Mucosa of descending colon (tissue), 3 donors: ENCODE results near the gene OLFM4. TPM values are rescaled to one million over a fixed set of nuclear protein-coding genes. Genes with fewer than 3 reads are reported as not detected.

ENCODE experiments used
- ATAC-seq: fragments of 200-7000 bp; cut with Tn5 transposase; one replicate; pipeline ENCODE4 v1.9.1; 2020; ENCODE audit warnings: mild to moderate bottlenecking, moderate library complexity
- DNase-seq, 3 donors: peaks; one replicate each; pipeline ENCODE4 v3.0.0-alpha.2; 2020
- H3K36me3 ChIP-seq: fragments of 200-600 bp; one replicate; pipeline ENCODE4 v1.8.0; 2021; ENCODE audit warnings: low read depth, mild to moderate bottlenecking
- H3K4me1 ChIP-seq: fragments of 200-600 bp; one replicate; pipeline ENCODE4 v1.8.0; 2021; ENCODE audit warnings: low read depth, mild to moderate bottlenecking
- H3K4me3 ChIP-seq: fragments of 200-600 bp; one replicate; pipeline ENCODE4 v1.8.0; 2021; ENCODE audit warnings: mild to moderate bottlenecking
- H3K9me3 ChIP-seq: fragments of 200-600 bp; one replicate; pipeline ENCODE4 v1.8.0; 2021; ENCODE audit warnings: mild to moderate bottlenecking
- intact Hi-C, 2 donors: fragments of 100-400 bp; cut with DNase I in 1 of 2; cut with micrococcal nuclease in 1 of 2; formaldehyde crosslinking; loops; one replicate each; pipeline versions ENCODE4 v1.11.0 to v1.11.1; 2022; cut with DNase I, micrococcal nuclease
- total RNA-seq, 3 donors: library from RNA; stranded (reverse); fragmentation: NEBNext Ultra II Directional in 2 of 3; extraction: Animal tissue kit (Norgen Biotek cat#: 25700) in 2 of 3; gene quantifications; one replicate each; pipeline versions ENCODE4 v1.2.1 to v1.2.4, GENCODE V29; 2021 to 2023
- TF ChIP-seq, protein P1 (sequence below): fragments of 200-600 bp; IDR thresholded peaks from one replicate; pipeline ENCODE4 v1.8.0; 2022; ENCODE audit warnings: antibody characterized with exemption, mild to moderate bottlenecking
- donor health status: DM: no; HTN: no; CAD: no; lungs with moderate emphysema.
- donor health status: DM: no; HTN: no; CAD: no.
- donor health status: DM: no; HTN: yes; CAD: no.

OLFM4 gene
- total RNA-seq, 3 donors from 2014 or later, result 15.2 to 4,328 (median 91.8) TPM

DNA sequence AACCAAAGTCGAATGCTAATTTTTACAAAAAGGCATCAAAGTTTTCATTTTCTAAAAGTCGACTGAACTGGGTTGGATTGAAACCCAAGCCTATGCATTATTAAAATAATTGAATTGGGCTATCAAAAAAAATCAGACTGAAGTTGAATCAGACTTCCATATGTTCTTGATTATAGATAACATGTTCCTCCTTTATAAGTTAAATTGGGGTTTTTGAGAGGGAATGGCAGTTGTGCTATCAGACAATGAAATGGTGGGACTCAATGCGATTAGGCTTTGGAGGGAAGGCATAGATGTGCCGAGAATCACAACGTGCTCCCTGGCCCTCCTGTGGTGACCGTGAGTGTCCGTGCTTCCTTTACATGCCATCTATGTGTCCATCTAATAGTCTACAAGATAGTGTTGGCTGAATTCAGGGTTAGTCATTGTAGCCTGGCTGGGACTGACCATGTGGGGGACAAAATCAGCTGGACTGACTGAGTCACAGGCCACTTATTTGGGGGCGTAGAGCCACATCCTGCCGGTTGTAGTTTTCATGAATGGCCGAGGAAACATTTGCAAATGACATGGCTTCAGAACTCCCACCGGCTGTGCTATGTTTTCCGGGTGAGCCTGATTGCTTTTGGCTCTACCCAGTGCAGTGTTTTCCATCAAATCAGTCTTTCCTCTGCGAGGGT lies 37.1 kb upstream of the OLFM4 start:
- no peak for ATAC-seq

DNA sequence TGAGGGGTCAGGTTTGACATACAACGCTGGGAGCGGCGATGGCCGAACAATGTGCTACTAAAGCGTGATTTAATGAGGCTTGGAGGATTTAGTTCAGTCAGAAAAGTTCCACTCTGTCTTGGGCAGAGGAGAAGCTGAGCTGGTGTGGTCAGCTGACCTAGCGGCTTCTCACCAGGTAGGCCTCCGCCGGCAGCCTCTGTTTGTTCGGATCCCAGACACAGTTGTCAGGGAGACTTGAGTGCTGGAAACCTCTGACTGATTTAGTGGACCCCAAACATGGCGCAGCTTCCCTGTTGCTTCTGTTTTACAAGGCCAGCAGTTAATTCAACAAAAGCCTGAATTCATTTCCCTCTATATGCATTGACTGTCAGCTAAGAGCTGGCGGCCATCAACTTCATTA lies 36.5 kb upstream of the OLFM4 start:
- no peaks in the 10 kb centered on the region for H3K9me3 ChIP-seq
- H3K36me3 ChIP-seq, result no peaks in the 10 kb centered on the region
- peaks cover 8% of the 10 kb centered on the region for H3K4me1 ChIP-seq
- intact Hi-C loops, result no loop called here
- TF ChIP-seq, protein P1, sequence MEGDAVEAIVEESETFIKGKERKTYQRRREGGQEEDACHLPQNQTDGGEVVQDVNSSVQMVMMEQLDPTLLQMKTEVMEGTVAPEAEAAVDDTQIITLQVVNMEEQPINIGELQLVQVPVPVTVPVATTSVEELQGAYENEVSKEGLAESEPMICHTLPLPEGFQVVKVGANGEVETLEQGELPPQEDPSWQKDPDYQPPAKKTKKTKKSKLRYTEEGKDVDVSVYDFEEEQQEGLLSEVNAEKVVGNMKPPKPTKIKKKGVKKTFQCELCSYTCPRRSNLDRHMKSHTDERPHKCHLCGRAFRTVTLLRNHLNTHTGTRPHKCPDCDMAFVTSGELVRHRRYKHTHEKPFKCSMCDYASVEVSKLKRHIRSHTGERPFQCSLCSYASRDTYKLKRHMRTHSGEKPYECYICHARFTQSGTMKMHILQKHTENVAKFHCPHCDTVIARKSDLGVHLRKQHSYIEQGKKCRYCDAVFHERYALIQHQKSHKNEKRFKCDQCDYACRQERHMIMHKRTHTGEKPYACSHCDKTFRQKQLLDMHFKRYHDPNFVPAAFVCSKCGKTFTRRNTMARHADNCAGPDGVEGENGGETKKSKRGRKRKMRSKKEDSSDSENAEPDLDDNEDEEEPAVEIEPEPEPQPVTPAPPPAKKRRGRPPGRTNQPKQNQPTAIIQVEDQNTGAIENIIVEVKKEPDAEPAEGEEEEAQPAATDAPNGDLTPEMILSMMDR, result no peak
- no peak overlapping the region for H3K4me3 ChIP-seq
- no peak for ATAC-seq
- no peak for DNase-seq

More for the DNA sequence above, 37.1 kb upstream of the OLFM4 start:
- DNase-seq, result no peak
- H3K4me1 ChIP-seq, result peaks cover 7% of the 10 kb centered on the region
- no peaks in the 10 kb centered on the region for H3K9me3 ChIP-seq
- no peaks in the 10 kb centered on the region for H3K36me3 ChIP-seq
- H3K4me3 ChIP-seq, result no peak overlapping the region
- TF ChIP-seq, protein P1, result no peak
- intact Hi-C loops, result no loop called here

DNA sequence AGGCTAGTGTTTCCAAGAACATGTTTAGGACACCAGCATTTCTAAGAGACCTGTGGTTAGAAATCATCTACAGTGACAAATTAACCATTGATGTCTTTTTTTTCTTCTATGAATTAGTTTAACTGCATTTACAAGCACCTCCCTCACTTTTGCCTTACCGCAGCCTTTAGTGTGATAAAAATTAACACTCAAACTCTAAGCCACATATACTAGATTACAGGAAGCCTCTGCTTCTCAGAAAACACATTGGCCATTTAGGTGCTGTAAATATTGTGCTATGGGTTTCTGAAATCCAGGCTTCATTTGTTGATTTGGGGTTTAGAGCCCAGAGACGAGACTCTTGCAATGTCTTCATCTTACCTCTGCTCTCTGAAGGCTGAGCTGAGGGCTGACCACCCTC lies 34.6 kb upstream of the OLFM4 start:
- Histone ChIP-seq H3K4me3 (no peak overlapping the region), H3K36me3 (no peaks in the 10 kb centered on the region), H3K9me3 (no peaks in the 10 kb centered on the region), H3K4me1 (peaks cover 10% of the 10 kb centered on the region)
- DNase-seq, result no peak
- no peak for ATAC-seq
- intact Hi-C loops, result no loop called here
- TF ChIP-seq, protein P1, result no peak

DNA sequence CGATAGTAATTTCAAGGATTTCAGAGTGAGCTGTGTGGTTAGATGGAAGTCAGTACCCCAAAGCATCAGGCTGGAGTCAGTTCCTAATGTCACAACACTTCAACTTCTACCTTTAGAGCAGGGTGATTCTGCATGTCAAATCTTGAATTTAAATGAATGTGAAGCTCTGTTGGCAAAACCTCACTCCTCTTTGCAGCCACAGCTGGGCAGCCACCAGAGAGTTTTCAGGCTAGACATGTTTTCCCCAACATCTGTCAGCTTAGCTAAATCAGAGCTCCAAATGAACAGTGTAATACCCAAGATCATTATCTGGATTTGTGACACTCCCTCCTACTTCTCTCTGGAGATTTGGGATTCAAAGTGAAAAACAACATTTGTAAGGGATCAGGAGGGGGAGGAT lies 33.7 kb upstream of the OLFM4 start:
- Histone ChIP-seq H3K4me3 (no peak overlapping the region), H3K4me1 (peaks cover 15% of the 10 kb centered on the region), H3K36me3 (no peaks in the 10 kb centered on the region), H3K9me3 (no peaks in the 10 kb centered on the region)
- no peak for ATAC-seq
- intact Hi-C loops, result no loop called here
- no peak for DNase-seq
- TF ChIP-seq, protein P1, result no peak

DNA sequence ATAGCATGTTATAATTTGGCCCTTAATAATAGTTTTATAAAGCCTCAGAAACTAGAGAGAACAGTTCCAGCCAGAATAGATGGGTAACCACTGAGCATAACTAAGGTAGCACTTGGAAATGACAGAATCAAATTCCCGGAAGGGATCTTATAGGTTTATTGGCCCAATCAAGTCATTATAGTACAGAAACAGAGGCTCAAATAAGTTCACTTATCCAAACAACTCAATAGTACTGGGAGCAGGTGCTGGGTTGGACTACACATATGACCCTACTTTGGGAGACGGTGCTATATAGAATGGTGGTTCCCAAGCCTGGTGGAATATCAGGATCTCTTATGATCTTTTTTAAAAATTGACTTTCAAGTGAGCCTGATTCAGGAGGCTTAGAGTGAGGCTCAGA lies 32.7 kb upstream of the OLFM4 start:
- ATAC-seq, result peak; percentile 85
- TF ChIP-seq, protein P1, result no peak
- intact Hi-C loops, result no loop called here

More for the DNA sequence above, 32.7 kb upstream of the OLFM4 start:
- peak in 1 of 3 donors; percentile 26 for DNase-seq
- H3K9me3 ChIP-seq, result no peaks in the 10 kb centered on the region
- peaks cover 15% of the 10 kb centered on the region for H3K4me1 ChIP-seq
- no peak overlapping the region for H3K4me3 ChIP-seq
- H3K36me3 ChIP-seq, result no peaks in the 10 kb centered on the region
